Hepatocyte (in vitro differentiated cells): ENCODE measurements around the gene IFT88. TPM values are rescaled to one million over a fixed set of nuclear protein-coding genes. Genes with fewer than 3 reads are reported as not detected.
A peak's percentile ranks its signal among the peaks of the same experiment; 100 is the strongest.

Experiments
- DNase-seq: peaks from one replicate; pipeline ENCODE4 v3.0.0-alpha.2; 2016; ENCODE audit warnings: low spot score
- H2AFZ ChIP-seq: fragments of 200-600 bp; sonication (generic); 2 replicates; pipeline ENCODE4 v1.6.0; 2016; ENCODE audit warnings: antibody characterized with exemption, mild to moderate bottlenecking
- H3K27ac ChIP-seq: fragments of 200-600 bp; sonication (generic); 2 replicates; pipeline ENCODE4 v1.5.1; 2016; ENCODE audit warnings: mild to moderate bottlenecking
- H3K27me3 ChIP-seq: fragments of 200-600 bp; sonication (generic); 2 replicates; pipeline ENCODE4 v1.6.1; 2016
- H3K36me3 ChIP-seq: fragments of 200-600 bp; sonication (generic); replicated peaks from 2 replicates; pipeline ENCODE4 v1.5.1; 2016; ENCODE audit warnings: low read depth; ENCODE audit not compliant: insufficient read depth
- H3K4me1 ChIP-seq: fragments of 200-600 bp; sonication (generic); 2 replicates; pipeline ENCODE4 v1.5.1; 2016; ENCODE audit warnings: mild to moderate bottlenecking, moderate library complexity; ENCODE audit not compliant: insufficient read depth
- H3K4me2 ChIP-seq: fragments of 200-600 bp; sonication (generic); 2 replicates; pipeline ENCODE4 v1.6.0; 2016
- H3K4me3 ChIP-seq: fragments of 200-600 bp; sonication (generic); 2 replicates; pipeline ENCODE4 v1.5.1; 2016; ENCODE audit warnings: mild to moderate bottlenecking
- H3K79me2 ChIP-seq: fragments of 200-600 bp; sonication (generic); 2 replicates; pipeline ENCODE4 v1.6.0; 2017; ENCODE audit warnings: mild to moderate bottlenecking
- H3K9me2 ChIP-seq: fragments of 200-600 bp; sonication (generic); replicated peaks from 2 replicates; pipeline ENCODE4 v1.6.0; 2017; ENCODE audit warnings: mild to moderate bottlenecking; ENCODE audit not compliant: insufficient read depth
- H3K9me3 ChIP-seq: fragments of 200-600 bp; sonication (generic); 2 replicates; pipeline ENCODE4 v1.5.1; 2016; ENCODE audit warnings: low read depth, mild to moderate bottlenecking
- H4K20me1 ChIP-seq: fragments of 200-600 bp; sonication (generic); 2 replicates; pipeline ENCODE4 v1.6.0; 2016; ENCODE audit warnings: mild to moderate bottlenecking; ENCODE audit not compliant: insufficient read depth, poor library complexity, severe bottlenecking
- EZH2 ChIP-seq: fragments of 200-600 bp; sonication (generic); IDR thresholded peaks from 2 replicates; pipeline ENCODE4 v1.6.1; 2016; ENCODE audit warnings: antibody characterized with exemption, mild to moderate bottlenecking, borderline replicate concordance
- EZH2phosphoT487 ChIP-seq: fragments of 200-600 bp; sonication (generic); IDR thresholded peaks from one replicate; pipeline ENCODE4 v1.6.1; 2018; ENCODE audit warnings: antibody characterized with exemption, mild to moderate bottlenecking, low read depth, moderate library complexity; ENCODE audit not compliant: unreplicated experiment, severe bottlenecking
- WGBS: methylation state at CpG from one replicate; pipeline ENCODE4 v1.1.6; 2016; ENCODE audit warnings: low lambda C conversion rate; ENCODE audit errors: missing lambda C conversion rate; 5-methylcytosine and 5-hydroxymethylcytosine counted together
- polyA plus RNA-seq: library from polyadenylated mRNA; unstranded; fragments of >200 nt; fragmentation: Nextera tagmentation; extraction: Ambion mirVana; gene quantifications from 2 replicates; pipeline ENCODE4 v1.2.1, GENCODE V29; 2016
- total RNA-seq: library from RNA; depleted of rRNA; stranded (reverse); fragments of >200 nt; gene quantifications from 2 replicates; pipeline ENCODE4 v1.2.3, GENCODE V29; 2014
- TF ChIP-seq, protein P1 (sequence below): fragments of 200-600 bp; sonication (generic); IDR thresholded peaks from 2 replicates; pipeline ENCODE4 v1.5.1; 2016; ENCODE audit warnings: antibody characterized with exemption, mild to moderate bottlenecking; ENCODE audit not compliant: poor library complexity

The IFT88 gene
- total and polyA plus RNA-seq, 2 experiments from 2014 or later, result 9.2 to 19.2 TPM

DNA sequence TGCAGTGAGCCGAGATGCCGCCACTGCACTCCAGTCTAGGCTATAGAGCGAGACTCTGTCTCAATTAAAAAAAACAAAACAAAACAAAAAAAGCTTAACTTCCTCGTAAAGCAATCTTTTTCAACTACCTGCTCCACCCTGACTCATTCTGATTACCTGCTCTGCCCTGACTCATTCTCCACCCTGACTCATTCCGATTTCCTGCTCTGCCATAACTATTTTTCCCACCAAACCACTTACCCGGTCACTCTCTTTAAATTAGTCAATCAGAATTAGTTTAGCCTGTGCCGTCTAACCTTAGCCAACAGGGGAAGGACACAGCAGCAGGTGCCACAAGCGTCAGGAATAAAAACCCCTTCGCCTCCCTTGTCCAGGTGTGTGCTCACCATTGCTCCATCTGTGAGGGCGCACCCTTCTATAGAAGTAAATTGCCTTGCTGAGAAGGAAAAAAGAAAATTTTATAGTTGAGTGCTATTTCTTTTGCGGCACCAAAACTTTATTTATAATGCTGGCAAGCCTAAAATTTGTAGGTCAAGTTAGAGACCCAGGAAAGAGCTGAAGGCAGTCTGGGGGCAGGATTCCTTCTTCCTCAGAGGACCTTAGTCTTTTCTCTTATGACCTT is 1.7 kb upstream of the IFT88 start:
- TF ChIP-seq EZH2phosphoT487 (no peak), EZH2 (no peak)
- TF ChIP-seq, protein P1, sequence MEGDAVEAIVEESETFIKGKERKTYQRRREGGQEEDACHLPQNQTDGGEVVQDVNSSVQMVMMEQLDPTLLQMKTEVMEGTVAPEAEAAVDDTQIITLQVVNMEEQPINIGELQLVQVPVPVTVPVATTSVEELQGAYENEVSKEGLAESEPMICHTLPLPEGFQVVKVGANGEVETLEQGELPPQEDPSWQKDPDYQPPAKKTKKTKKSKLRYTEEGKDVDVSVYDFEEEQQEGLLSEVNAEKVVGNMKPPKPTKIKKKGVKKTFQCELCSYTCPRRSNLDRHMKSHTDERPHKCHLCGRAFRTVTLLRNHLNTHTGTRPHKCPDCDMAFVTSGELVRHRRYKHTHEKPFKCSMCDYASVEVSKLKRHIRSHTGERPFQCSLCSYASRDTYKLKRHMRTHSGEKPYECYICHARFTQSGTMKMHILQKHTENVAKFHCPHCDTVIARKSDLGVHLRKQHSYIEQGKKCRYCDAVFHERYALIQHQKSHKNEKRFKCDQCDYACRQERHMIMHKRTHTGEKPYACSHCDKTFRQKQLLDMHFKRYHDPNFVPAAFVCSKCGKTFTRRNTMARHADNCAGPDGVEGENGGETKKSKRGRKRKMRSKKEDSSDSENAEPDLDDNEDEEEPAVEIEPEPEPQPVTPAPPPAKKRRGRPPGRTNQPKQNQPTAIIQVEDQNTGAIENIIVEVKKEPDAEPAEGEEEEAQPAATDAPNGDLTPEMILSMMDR, result no peak
- H3K4me1 ChIP-seq, result peaks cover 10% of the 10 kb centered on the region
- no peak overlapping the region for H2AFZ ChIP-seq
- no peak overlapping the region for H3K4me3 ChIP-seq
- 94% methylated on average over 11 of the region's 11 CpGs for WGBS
- H3K9me3 ChIP-seq, result no peaks in the 10 kb centered on the region
- DNase-seq, result no peak
- H3K9me2 ChIP-seq, result no peaks in the 10 kb centered on the region
- H3K27me3 ChIP-seq, result no peaks in the 10 kb centered on the region
- peaks cover 20% of the 10 kb centered on the region for H3K79me2 ChIP-seq
- H3K36me3 ChIP-seq, result no peaks in the 10 kb centered on the region
- H3K27ac ChIP-seq, result peak overlapping the region; percentile 97
- no peaks in the 10 kb centered on the region for H4K20me1 ChIP-seq
- H3K4me2 ChIP-seq, result no peak overlapping the region

DNA sequence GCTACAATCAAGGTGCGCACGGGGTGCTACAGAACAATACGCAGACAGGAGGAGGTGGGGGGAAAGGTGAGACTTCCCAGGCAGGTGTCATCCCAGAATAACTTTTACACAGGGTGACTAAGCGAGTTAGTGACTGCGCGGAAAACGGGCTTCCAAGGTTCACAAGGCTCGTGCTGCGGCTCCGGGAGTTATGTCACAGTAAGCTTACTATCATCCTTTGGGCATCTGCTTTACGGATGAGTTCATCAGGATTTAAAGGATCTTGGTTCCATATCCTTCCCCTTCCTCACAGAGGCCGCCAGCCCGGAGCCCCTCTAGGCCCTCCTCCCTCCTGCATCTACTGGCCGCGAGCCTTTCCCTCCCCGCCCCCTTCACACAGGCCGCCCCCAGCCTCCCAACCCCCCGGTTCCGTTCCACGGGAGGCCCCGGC is 474 bp upstream of the IFT88 start:
- Histone ChIP-seq H3K4me2 (peak overlapping the region; percentile 89), H3K27me3 (no peaks in the 10 kb centered on the region), H3K36me3 (no peaks in the 10 kb centered on the region), H3K9me3 (no peaks in the 10 kb centered on the region), H3K4me1 (peaks cover 7% of the 10 kb centered on the region), H3K4me3 (peak overlapping the region; percentile 22), H2AFZ (peak overlapping the region; percentile 23), H3K9me2 (no peaks in the 10 kb centered on the region), H3K27ac (peak overlapping the region; percentile 97), H4K20me1 (no peaks in the 10 kb centered on the region), H3K79me2 (peaks cover 33% of the 10 kb centered on the region)
- TF ChIP-seq EZH2 (no peak), EZH2phosphoT487 (no peak)
- TF ChIP-seq, protein P1, result no peak
- peak; percentile 90 for DNase-seq
- 2% methylated on average over 15 of the region's 21 CpGs for WGBS

DNA sequence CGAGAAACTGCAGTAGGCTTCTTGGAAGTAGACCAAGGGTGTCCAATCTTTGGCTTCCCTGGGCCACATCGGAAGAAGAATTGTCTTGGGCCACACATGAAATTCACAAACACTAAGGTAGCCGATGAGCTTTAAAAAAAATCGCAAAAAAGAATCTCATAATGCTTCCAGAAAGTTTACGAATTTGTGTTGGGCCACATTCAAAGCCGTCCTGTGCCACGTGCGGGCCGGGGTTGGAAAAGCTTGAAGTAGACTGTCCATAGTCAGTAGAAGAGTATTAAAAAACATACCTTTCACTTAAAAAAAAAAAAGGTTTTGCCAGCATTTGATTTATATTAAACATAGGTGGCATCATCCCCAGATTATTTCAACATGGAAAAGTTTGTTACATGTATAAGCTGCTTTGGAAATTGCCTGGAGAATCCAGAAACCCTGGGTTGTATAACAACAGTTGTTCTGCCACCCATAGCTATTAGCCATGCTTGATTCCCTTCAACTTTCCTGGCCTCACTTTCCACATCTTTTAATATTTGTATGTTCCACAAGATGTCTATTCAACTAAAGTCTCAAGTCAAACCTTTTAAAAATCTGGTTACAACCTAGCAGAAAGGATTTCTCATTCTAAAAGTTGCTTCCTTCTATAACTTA is 1.0 kb downstream of the IFT88 start:
- Histone ChIP-seq H2AFZ (peak overlapping the region; percentile 72), H3K4me2 (peak overlapping the region; percentile 89), H3K9me2 (no peaks in the 10 kb centered on the region), H3K27me3 (no peaks in the 10 kb centered on the region), H3K4me3 (peak overlapping the region; percentile 63), H3K36me3 (no peaks in the 10 kb centered on the region), H3K9me3 (no peaks in the 10 kb centered on the region), H4K20me1 (no peaks in the 10 kb centered on the region), H3K27ac (peak overlapping the region; percentile 97), H3K4me1 (peaks cover 7% of the 10 kb centered on the region), H3K79me2 (peaks cover 46% of the 10 kb centered on the region)
- no peak for TF ChIP-seq EZH2phosphoT487
- no peak for TF ChIP-seq EZH2
- TF ChIP-seq, protein P1, result no peak
- DNase-seq, result no peak
- 50% methylated on average over 9 of the region's 9 CpGs for WGBS
